K562 (cell line): ENCODE data around the gene NDUFA7. TPM values are rescaled to one million over a fixed set of nuclear protein-coding genes. Genes with fewer than 3 reads are reported as not detected.

Source experiments
- CBX5 ChIP-seq: IDR thresholded peaks from 2 replicates; pipeline ENCODE4 v1.6.1; 2014; ENCODE audit warnings: low read depth, borderline replicate concordance
- DMBX1 ChIP-seq: fragments of 250-450 bp; sonication (Bioruptor Pico); IDR thresholded peaks from 2 replicates; pipeline ENCODE4 v1.8.0; 2022; ENCODE audit warnings: inconsistent platforms, mild to moderate bottlenecking, moderate library complexity, borderline replicate concordance
- ETV1 ChIP-seq: fragments of 450-650 bp; conservative IDR thresholded peaks from 2 replicates; pipeline ENCODE4 v1.6.1; 2016; ENCODE audit warnings: missing genetic modification characterization, control low read depth, low read depth, missing compliant biosample characterization
- FOXP1 ChIP-seq: sonication (generic); formaldehyde crosslinking; IDR thresholded peaks from 2 replicates; pipeline ENCODE4 v1.8.0; 2022; ENCODE audit warnings: mild to moderate bottlenecking, missing genetic modification reagents
- KDM5B ChIP-seq: fragments of 200-600 bp; sonication (generic); IDR thresholded peaks from 2 replicates; pipeline ENCODE4 v1.6.1; 2012; ENCODE audit warnings: low read depth, mild to moderate bottlenecking, moderate library complexity, low read length, control low read depth, inconsistent platforms; ENCODE audit not compliant: insufficient replicate concordance
- MAZ ChIP-seq, 2 experiments: fragments of 450-650 bp in 1 of 2; sonication (generic) in 1 of 2; formaldehyde crosslinking; IDR thresholded peaks in 1 of 2; conservative IDR thresholded peaks in 1 of 2; 2 replicates each; pipeline versions ENCODE4 v1.4.0 to v1.5.0; 2020; ENCODE audit warnings: mild to moderate bottlenecking in 1 of 2, missing genetic modification reagents in 1 of 2
- NCOA6 ChIP-seq: fragments of 450-650 bp; IDR thresholded peaks from 2 replicates; pipeline ENCODE4 v1.6.1; 2017; ENCODE audit warnings: mild to moderate bottlenecking
- POLR2AphosphoS2 ChIP-seq: IDR thresholded peaks from 2 replicates; pipeline ENCODE4 v1.6.1; 2012; ENCODE audit warnings: low read length, improper control_type of control experiment
- RUNX1 ChIP-seq: sonication (generic); IDR thresholded peaks from 2 replicates; pipeline ENCODE4 v1.6.1; 2016; ENCODE audit warnings: antibody characterized with exemption, low read depth
- TBP ChIP-seq: optimal IDR thresholded peaks from 2 replicates; pipeline ENCODE3; 2011; ENCODE audit warnings: low read depth, low read length, improper control_type of control experiment
- ZNF143 ChIP-seq: sonication (generic); formaldehyde crosslinking; IDR thresholded peaks from 2 replicates; pipeline ENCODE4 v1.9.0; 2022; ENCODE audit warnings: mild to moderate bottlenecking, missing genetic modification reagents
- ZNF324 ChIP-seq: fragments of 250-450 bp; sonication (Bioruptor Pico); IDR thresholded peaks from 2 replicates; pipeline ENCODE4 v1.4.0; 2020; ENCODE audit warnings: mild to moderate bottlenecking
- ZNF584 ChIP-seq: fragments of 200-800 bp; sonication (Bioruptor generic); IDR thresholded peaks from 2 replicates; pipeline ENCODE4 v1.6.1; 2016; ENCODE audit warnings: low read depth, mild to moderate bottlenecking, missing genetic modification characterization, missing compliant biosample characterization
- polyA plus RNA-seq, 8 experiments: library from polyadenylated mRNA; depleted of rRNA in 4 of 8; stranded (reverse) in 5 of 8; unstranded in 3 of 8; fragments of >200 nt; fragmentation: Nextera tagmentation in 2 of 8; fragmentation: Illumina TruSeq in 1 of 8; extraction: Ambion mirVana in 2 of 8; extraction: Trizol in 1 of 8; gene quantifications; 2 replicates each; pipeline versions ENCODE4 v1.2.1 to v1.2.3, GENCODE V29; 2011 to 2014; ENCODE audit warnings: inconsistent platforms in 1 of 8, missing spikeins in 1 of 8
- total RNA-seq, 7 experiments: library from RNA; depleted of rRNA in 6 of 7; stranded (reverse); fragments of >200 nt in 6 of 7; fragmentation: Illumina TruSeq in 2 of 7; extraction: Trizol in 2 of 7; gene quantifications; 2 replicates each; pipeline versions ENCODE4 v1.2.1 to v1.2.3, GENCODE V29; 2011 to 2021; ENCODE audit warnings: low replicate concordance in 1 of 7
- TF ChIP-seq, protein P1 (sequence below): fragments of 450-650 bp; formaldehyde crosslinking; IDR thresholded peaks from 2 replicates; pipeline ENCODE4 v1.4.0; 2022; ENCODE audit warnings: missing genetic modification characterization
- TF ChIP-seq, protein P2 (sequence below): fragments of 200-800 bp; sonication (Bioruptor generic); IDR thresholded peaks from 2 replicates; pipeline ENCODE4 v1.6.1; 2017; ENCODE audit warnings: missing genetic modification characterization, missing compliant biosample characterization
- TF ChIP-seq, protein P3 (sequence below): sonication (generic); IDR thresholded peaks from 2 replicates; pipeline ENCODE4 v1.6.1; 2016
- TF ChIP-seq, protein P4 (sequence below): fragments of 250-450 bp; sonication (Bioruptor Pico); IDR thresholded peaks from 2 replicates; pipeline ENCODE4 v1.5.0; 2021
- TF ChIP-seq, protein P5 (sequence below): fragments of 250-450 bp; sonication (Bioruptor Pico); IDR thresholded peaks from 2 replicates; pipeline ENCODE4 v1.8.0; 2021; ENCODE audit warnings: mild to moderate bottlenecking, moderate library complexity

NDUFA7 gene
- total and polyA plus RNA-seq, 9 of the 15 experiments (the other 6 are each of a cell fraction or from before 2014, with no cell fraction given): 70.8 to 348 (median 142) TPM

DNA sequence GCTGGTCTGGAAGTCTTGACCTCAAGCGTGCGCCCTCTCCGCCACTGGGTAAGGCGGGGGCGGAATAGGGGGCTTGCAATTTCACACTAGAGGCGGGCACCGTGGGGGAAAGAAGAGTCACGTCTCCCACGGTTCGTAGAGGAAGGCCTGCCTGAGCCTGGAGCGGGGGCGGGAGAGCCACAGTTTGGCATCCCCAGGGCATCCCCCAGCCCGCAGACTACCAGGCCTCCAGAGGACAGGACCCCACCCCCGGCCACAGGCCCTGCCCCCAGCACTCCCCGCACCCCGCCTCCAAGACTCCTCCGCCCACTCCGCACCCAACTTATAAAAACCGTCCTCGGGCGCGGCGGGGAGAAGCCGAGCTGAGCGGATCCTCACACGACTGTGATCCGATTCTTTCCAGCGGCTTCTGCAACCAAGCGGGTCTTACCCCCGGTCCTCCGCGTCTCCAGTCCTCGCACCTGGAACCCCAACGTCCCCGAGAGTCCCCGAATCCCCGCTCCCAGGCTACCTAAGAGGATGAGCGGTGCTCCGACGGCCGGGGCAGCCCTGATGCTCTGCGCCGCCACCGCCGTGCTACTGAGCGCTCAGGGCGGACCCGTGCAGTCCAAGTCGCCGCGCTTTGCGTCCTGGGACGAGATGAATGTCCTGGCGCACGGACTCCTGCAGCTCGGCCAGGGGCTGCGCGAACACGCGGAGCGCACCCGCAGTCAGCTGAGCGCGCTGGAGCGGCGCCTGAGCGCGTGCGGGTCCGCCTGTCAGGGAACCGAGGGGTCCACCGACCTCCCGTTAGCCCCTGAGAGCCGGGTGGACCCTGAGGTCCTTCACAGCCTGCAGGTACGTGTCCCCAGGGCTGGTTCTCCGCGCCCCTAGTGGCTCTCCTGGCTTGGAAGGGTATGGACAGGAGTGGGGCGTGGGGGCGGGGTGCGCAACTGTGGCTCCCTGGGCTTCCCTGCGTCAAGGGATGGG, 42.9 kb upstream of the NDUFA7 start, which contains the start of gene ANGPTL4 (continued):
- peak; percentile 66 for TF ChIP-seq KDM5B
- TF ChIP-seq, protein P1, sequence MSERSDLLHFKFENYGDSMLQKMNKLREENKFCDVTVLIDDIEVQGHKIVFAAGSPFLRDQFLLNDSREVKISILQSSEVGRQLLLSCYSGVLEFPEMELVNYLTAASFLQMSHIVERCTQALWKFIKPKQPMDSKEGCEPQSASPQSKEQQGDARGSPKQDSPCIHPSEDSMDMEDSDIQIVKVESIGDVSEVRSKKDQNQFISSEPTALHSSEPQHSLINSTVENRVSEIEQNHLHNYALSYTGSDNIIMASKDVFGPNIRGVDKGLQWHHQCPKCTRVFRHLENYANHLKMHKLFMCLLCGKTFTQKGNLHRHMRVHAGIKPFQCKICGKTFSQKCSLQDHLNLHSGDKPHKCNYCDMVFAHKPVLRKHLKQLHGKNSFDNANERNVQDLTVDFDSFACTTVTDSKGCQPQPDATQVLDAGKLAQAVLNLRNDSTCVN (CRISPR knock-in tag): no peak
- peak; percentile 18 for TF ChIP-seq TBP
- TF ChIP-seq ZNF143 (CRISPR knock-in tag): 0 out of 2 replicates have a peak, but pooled peaks have one; percentile 22
- 0 out of 2 replicates have a peak, but pooled peaks have one; percentile 36 for TF ChIP-seq FOXP1 (CRISPR knock-in tag)
- no peak for TF ChIP-seq RUNX1
- TF ChIP-seq, protein P2, sequence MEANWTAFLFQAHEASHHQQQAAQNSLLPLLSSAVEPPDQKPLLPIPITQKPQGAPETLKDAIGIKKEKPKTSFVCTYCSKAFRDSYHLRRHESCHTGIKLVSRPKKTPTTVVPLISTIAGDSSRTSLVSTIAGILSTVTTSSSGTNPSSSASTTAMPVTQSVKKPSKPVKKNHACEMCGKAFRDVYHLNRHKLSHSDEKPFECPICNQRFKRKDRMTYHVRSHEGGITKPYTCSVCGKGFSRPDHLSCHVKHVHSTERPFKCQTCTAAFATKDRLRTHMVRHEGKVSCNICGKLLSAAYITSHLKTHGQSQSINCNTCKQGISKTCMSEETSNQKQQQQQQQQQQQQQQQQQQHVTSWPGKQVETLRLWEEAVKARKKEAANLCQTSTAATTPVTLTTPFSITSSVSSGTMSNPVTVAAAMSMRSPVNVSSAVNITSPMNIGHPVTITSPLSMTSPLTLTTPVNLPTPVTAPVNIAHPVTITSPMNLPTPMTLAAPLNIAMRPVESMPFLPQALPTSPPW (CRISPR knock-in tag): peak; percentile 27; the same call in 1 of the 2 replicates
- TF ChIP-seq, protein P3, sequence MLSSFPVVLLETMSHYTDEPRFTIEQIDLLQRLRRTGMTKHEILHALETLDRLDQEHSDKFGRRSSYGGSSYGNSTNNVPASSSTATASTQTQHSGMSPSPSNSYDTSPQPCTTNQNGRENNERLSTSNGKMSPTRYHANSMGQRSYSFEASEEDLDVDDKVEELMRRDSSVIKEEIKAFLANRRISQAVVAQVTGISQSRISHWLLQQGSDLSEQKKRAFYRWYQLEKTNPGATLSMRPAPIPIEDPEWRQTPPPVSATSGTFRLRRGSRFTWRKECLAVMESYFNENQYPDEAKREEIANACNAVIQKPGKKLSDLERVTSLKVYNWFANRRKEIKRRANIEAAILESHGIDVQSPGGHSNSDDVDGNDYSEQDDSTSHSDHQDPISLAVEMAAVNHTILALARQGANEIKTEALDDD: no peak
- no peak for TF ChIP-seq DMBX1
- TF ChIP-seq MAZ (CRISPR knock-in tag; conservative IDR thresholded peaks at IDR 0.05 in 1 of 2, IDR thresholded peaks at IDR 0.05 in 1 of 2): no peak
- TF ChIP-seq, protein P4, sequence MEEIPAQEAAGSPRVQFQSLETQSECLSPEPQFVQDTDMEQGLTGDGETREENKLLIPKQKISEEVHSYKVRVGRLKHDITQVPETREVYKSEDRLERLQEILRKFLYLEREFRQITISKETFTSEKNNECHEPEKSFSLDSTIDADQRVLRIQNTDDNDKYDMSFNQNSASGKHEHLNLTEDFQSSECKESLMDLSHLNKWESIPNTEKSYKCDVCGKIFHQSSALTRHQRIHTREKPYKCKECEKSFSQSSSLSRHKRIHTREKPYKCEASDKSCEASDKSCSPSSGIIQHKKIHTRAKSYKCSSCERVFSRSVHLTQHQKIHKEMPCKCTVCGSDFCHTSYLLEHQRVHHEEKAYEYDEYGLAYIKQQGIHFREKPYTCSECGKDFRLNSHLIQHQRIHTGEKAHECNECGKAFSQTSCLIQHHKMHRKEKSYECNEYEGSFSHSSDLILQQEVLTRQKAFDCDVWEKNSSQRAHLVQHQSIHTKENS (CRISPR knock-in tag): no peak
- TF ChIP-seq ETV1 (tag): no peak
- peak; percentile 62; the same call in 1 of the 2 replicates for TF ChIP-seq NCOA6
- TF ChIP-seq ZNF324 (CRISPR knock-in tag): no peak
- no peak for TF ChIP-seq POLR2AphosphoS2
- no peak for TF ChIP-seq CBX5
- TF ChIP-seq, protein P5, sequence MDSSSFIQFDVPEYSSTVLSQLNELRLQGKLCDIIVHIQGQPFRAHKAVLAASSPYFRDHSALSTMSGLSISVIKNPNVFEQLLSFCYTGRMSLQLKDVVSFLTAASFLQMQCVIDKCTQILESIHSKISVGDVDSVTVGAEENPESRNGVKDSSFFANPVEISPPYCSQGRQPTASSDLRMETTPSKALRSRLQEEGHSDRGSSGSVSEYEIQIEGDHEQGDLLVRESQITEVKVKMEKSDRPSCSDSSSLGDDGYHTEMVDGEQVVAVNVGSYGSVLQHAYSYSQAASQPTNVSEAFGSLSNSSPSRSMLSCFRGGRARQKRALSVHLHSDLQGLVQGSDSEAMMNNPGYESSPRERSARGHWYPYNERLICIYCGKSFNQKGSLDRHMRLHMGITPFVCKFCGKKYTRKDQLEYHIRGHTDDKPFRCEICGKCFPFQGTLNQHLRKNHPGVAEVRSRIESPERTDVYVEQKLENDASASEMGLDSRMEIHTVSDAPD: no peak
- TF ChIP-seq ZNF584: no peak
